H9 (cell line): Measurements from ENCODE around the gene ERC1. TPM values are rescaled to one million over a fixed set of nuclear protein-coding genes. Genes with fewer than 3 reads are reported as not detected.

Experiments used
- DNase-seq: peaks from one replicate; pipeline ENCODE4 v3.0.0-alpha.2; 2017
- H2AFZ ChIP-seq: one replicate; pipeline ENCODE4 v1.6.1; 2013; ENCODE audit warnings: mild to moderate bottlenecking, low read length, control low read depth, moderate library complexity
- H2AK5ac ChIP-seq: 2 replicates; pipeline ENCODE4 v1.6.1; 2013; ENCODE audit warnings: low read length, control low read depth, mixed read lengths; ENCODE audit not compliant: insufficient read length
- H2BK120ac ChIP-seq: one replicate; pipeline ENCODE4 v1.6.1; 2013; ENCODE audit warnings: low read depth, mild to moderate bottlenecking, low read length, control low read depth, inconsistent platforms; ENCODE audit not compliant: poor library complexity, severe bottlenecking
- H2BK12ac ChIP-seq: 2 replicates; pipeline ENCODE4 v1.6.1; 2013; ENCODE audit warnings: low read length, control low read depth, mixed read lengths, low read depth; ENCODE audit not compliant: insufficient read length
- H2BK15ac ChIP-seq: 2 replicates; pipeline ENCODE4 v1.6.1; 2013; ENCODE audit warnings: low read depth, low read length, control low read depth
- H2BK20ac ChIP-seq: one replicate; pipeline ENCODE4 v1.6.1; 2013; ENCODE audit warnings: low read depth, mild to moderate bottlenecking, low read length, control low read depth, inconsistent platforms; ENCODE audit not compliant: poor library complexity, severe bottlenecking
- H2BK5ac ChIP-seq: 2 replicates; pipeline ENCODE4 v1.6.1; 2013; ENCODE audit warnings: low read length, control low read depth, mixed read lengths; ENCODE audit not compliant: insufficient read length
- H3K14ac ChIP-seq: 2 replicates; pipeline ENCODE4 v1.6.1; 2013; ENCODE audit warnings: low read length, control low read depth; ENCODE audit not compliant: insufficient read depth
- H3K18ac ChIP-seq: 2 replicates; pipeline ENCODE4 v1.6.1; 2013; ENCODE audit warnings: low read depth, mild to moderate bottlenecking, mixed read lengths, low read length, control low read depth; ENCODE audit not compliant: insufficient read length
- H3K23ac ChIP-seq: 2 replicates; pipeline ENCODE4 v1.6.1; 2013; ENCODE audit warnings: low read length, control low read depth, mixed read lengths, low read depth; ENCODE audit not compliant: insufficient read length
- H3K23me2 ChIP-seq: 2 replicates; pipeline ENCODE4 v1.6.1; 2013; ENCODE audit warnings: low read depth, mild to moderate bottlenecking, mixed read lengths, low read length, control low read depth; ENCODE audit not compliant: insufficient read length, poor library complexity, severe bottlenecking
- H3K27ac ChIP-seq: 2 replicates; pipeline ENCODE4 v1.5.1; 2013; ENCODE audit warnings: low read length, control low read depth, mixed read lengths, low read depth; ENCODE audit not compliant: insufficient read length
- H3K27me3 ChIP-seq: 2 replicates; pipeline ENCODE4 v1.6.1; 2013; ENCODE audit warnings: low read length, control low read depth, inconsistent platforms; ENCODE audit not compliant: insufficient read depth
- H3K4ac ChIP-seq: 2 replicates; pipeline ENCODE4 v1.6.1; 2013; ENCODE audit warnings: low read depth, mild to moderate bottlenecking, control low read depth, inconsistent platforms, low read length, moderate library complexity
- H3K4me1 ChIP-seq: 2 replicates; pipeline ENCODE4 v1.6.1; 2013; ENCODE audit warnings: low read length, control low read depth, inconsistent platforms; ENCODE audit not compliant: insufficient read depth
- H3K4me2 ChIP-seq: 2 replicates; pipeline ENCODE4 v1.6.1; 2013; ENCODE audit warnings: low read length, control low read depth, mixed read lengths; ENCODE audit not compliant: insufficient read length, insufficient read depth
- H3K56ac ChIP-seq: 2 replicates; pipeline ENCODE4 v1.6.1; 2013; ENCODE audit warnings: low read depth, mild to moderate bottlenecking, mixed read lengths, low read length, control low read depth; ENCODE audit not compliant: insufficient read length
- H3K79me1 ChIP-seq: 2 replicates; pipeline ENCODE4 v1.6.1; 2013; ENCODE audit warnings: low read depth, mild to moderate bottlenecking, moderate library complexity, low read length, control low read depth, inconsistent platforms; ENCODE audit not compliant: insufficient read depth, poor library complexity, severe bottlenecking
- H3K79me2 ChIP-seq: 2 replicates; pipeline ENCODE4 v1.6.1; 2013; ENCODE audit warnings: low read length, control low read depth, inconsistent platforms; ENCODE audit not compliant: insufficient read depth
- H3K9ac ChIP-seq: 2 replicates; pipeline ENCODE4 v1.6.1; 2013; ENCODE audit warnings: low read length, control low read depth, mixed read lengths; ENCODE audit not compliant: insufficient read length; ENCODE audit errors: extremely low read depth
- H3K9me3 ChIP-seq: one replicate; pipeline ENCODE4 v1.6.1; 2013; ENCODE audit warnings: low read depth, low read length, inconsistent platforms; ENCODE audit not compliant: control insufficient read depth
- H3T11ph ChIP-seq: one replicate; pipeline ENCODE4 v1.6.1; 2013; ENCODE audit warnings: mild to moderate bottlenecking, low read length, control low read depth, inconsistent platforms
- H4K20me1 ChIP-seq: one replicate; pipeline ENCODE4 v1.6.1; 2013; ENCODE audit not compliant: control insufficient read depth, insufficient read length, insufficient read depth
- H4K5ac ChIP-seq: 2 replicates; pipeline ENCODE4 v1.6.1; 2013; ENCODE audit warnings: low read depth, mild to moderate bottlenecking, mixed read lengths, low read length, control low read depth; ENCODE audit not compliant: insufficient read length
- H4K8ac ChIP-seq: replicated peaks from 2 replicates; pipeline ENCODE4 v1.6.1; 2013; ENCODE audit warnings: low read length, control low read depth, mixed read lengths, low read depth; ENCODE audit not compliant: insufficient read length
- H4K91ac ChIP-seq: 2 replicates; pipeline ENCODE4 v1.6.1; 2013; ENCODE audit warnings: low read depth, mild to moderate bottlenecking, moderate library complexity, mixed read lengths, low read length, control low read depth; ENCODE audit not compliant: insufficient read length
- H3K27ac Mint-ChIP-seq, 3 experiments: 2 replicates in 2 of 3; 3 replicates in 1 of 3; pipeline ENCODE4 v1.8.0; 2020 to 2021; ENCODE audit warnings: mixed read lengths in 3 of 3, mild to moderate bottlenecking in 1 of 3, moderate library complexity in 1 of 3
- H3K27me3 Mint-ChIP-seq: 2 replicates; pipeline ENCODE4 v1.8.0; 2021; ENCODE audit warnings: low read depth, mild to moderate bottlenecking, moderate library complexity, mixed read lengths
- H3K36me3 Mint-ChIP-seq, 3 experiments: 2 replicates in 2 of 3; 3 replicates in 1 of 3; pipeline ENCODE4 v1.8.0; 2020 to 2021; ENCODE audit warnings: low read depth in 3 of 3, mixed read lengths in 3 of 3; ENCODE audit not compliant: insufficient read depth in 1 of 3
- H3K4me1 Mint-ChIP-seq, 2 experiments: 2 replicates each; pipeline ENCODE4 v1.8.0; 2020; ENCODE audit warnings: mixed read lengths in 2 of 2
- H3K4me3 Mint-ChIP-seq, 2 experiments: 2 replicates in 1 of 2; 3 replicates in 1 of 2; pipeline ENCODE4 v1.8.0; 2020 to 2021; ENCODE audit warnings: mild to moderate bottlenecking in 2 of 2, mixed read lengths in 2 of 2, moderate library complexity in 1 of 2
- H3K9me3 Mint-ChIP-seq, 2 experiments: 2 replicates in 1 of 2; 3 replicates in 1 of 2; pipeline ENCODE4 v1.8.0; 2020; ENCODE audit warnings: mild to moderate bottlenecking in 2 of 2, mixed read lengths in 2 of 2, moderate library complexity in 1 of 2
- CTCF ChIP-seq: fragments of 200-600 bp; sonication (generic); conservative IDR thresholded peaks from 3 replicates; pipeline ENCODE4 v1.8.0; 2021; ENCODE audit warnings: antibody characterized with exemption, mild to moderate bottlenecking
- WGBS: extraction: QIAGEN DNeasy Blood & Tissue Kit; methylation state at CpG from one replicate; pipeline ENCODE4 v1.1.7; 2013; ENCODE audit warnings: missing lambda C conversion rate, low lambda C conversion rate, mixed read lengths; ENCODE audit not compliant: insufficient read length; ENCODE audit errors: extremely low coverage; 5-methylcytosine and 5-hydroxymethylcytosine counted together
- total RNA-seq: library from RNA; stranded (reverse); gene quantifications from 2 replicates; pipeline ENCODE4 v1.2.1, GENCODE V29; 2021

Gene ERC1
- total RNA-seq, 1 experiment from 2014 or later: 51.2 TPM

GRCh38 chr12:1344245-1344644, 353.2 kb downstream of the ERC1 start:
- TF ChIP-seq CTCF: no peak
- Histone ChIP-seq H2BK15ac (no peak overlapping the region), H3K79me1 (no peaks in the 10 kb centered on the region), H4K8ac (no peak overlapping the region), H3K9me3 (no peaks in the 10 kb centered on the region), H3K23me2 (no peaks in the 10 kb centered on the region), H2BK12ac (no peak overlapping the region), H3K4me1 (no peaks in the 10 kb centered on the region), H3K56ac (no peak overlapping the region), H2BK5ac (no peak overlapping the region), H3K14ac (no peak overlapping the region), H4K91ac (no peak overlapping the region), H3K4ac (no peak overlapping the region), H3K9ac (no peak overlapping the region), H3K23ac (no peak overlapping the region), H4K20me1 (no peaks in the 10 kb centered on the region), H2AFZ (no peak overlapping the region), H2BK20ac (no peak overlapping the region), H3T11ph (no peak overlapping the region), H3K27me3 (no peaks in the 10 kb centered on the region), H3K18ac (no peak overlapping the region), H3K4me2 (no peak overlapping the region), H3K27ac (no peak overlapping the region), H3K79me2 (no peaks in the 10 kb centered on the region), H2AK5ac (no peak overlapping the region), H4K5ac (no peak overlapping the region), H2BK120ac (no peak overlapping the region)
- no peak overlapping the region for H3K4me3 Mint-ChIP-seq
- H3K9me3 Mint-ChIP-seq: no peaks in the 10 kb centered on the region; a peak in 1 of 5 replicates
- DNase-seq: no peak
- no CpG with 5 or more reads among the region's 4 CpGs for whole genome bisulfite sequencing
- peak overlapping the region in 1 of 3 experiments; percentile 41; a peak in 2 of 7 replicates for H3K27ac Mint-ChIP-seq
- no peaks in the 10 kb centered on the region for H3K4me1 Mint-ChIP-seq
- peaks cover 1 to 6% (median 4%) of the 10 kb centered on the region in 3 experiments; a peak in 5 of 7 replicates for H3K36me3 Mint-ChIP-seq
- no peaks in the 10 kb centered on the region; the same call in 1 of the 2 replicates for H3K27me3 Mint-ChIP-seq
